KMS-11 (cell line): ENCODE measurements around the gene RNF169.

ENCODE experiments used
- H2AFZ ChIP-seq: fragments of 200-600 bp; sonication (generic); 2 replicates; pipeline ENCODE4 v1.6.1; 2016; ENCODE audit warnings: antibody characterized with exemption, mixed run types, low read depth
- H3K27ac ChIP-seq: fragments of 200-600 bp; sonication (generic); 2 replicates; pipeline ENCODE4 v1.6.1; 2016; ENCODE audit warnings: mild to moderate bottlenecking, mixed run types
- H3K27me3 ChIP-seq: fragments of 200-600 bp; sonication (generic); 2 replicates; pipeline ENCODE4 v1.6.1; 2017; ENCODE audit warnings: mild to moderate bottlenecking, low read depth, mixed run types, moderate library complexity; ENCODE audit not compliant: insufficient read depth
- H3K36me3 ChIP-seq: fragments of 200-600 bp; sonication (generic); 2 replicates; pipeline ENCODE4 v1.6.1; 2017; ENCODE audit warnings: mild to moderate bottlenecking, mixed run types; ENCODE audit not compliant: insufficient read depth
- H3K4me1 ChIP-seq: fragments of 200-600 bp; sonication (generic); 2 replicates; pipeline ENCODE4 v1.6.1; 2016; ENCODE audit warnings: mild to moderate bottlenecking, low read depth, mixed run types; ENCODE audit not compliant: poor library complexity, severe bottlenecking
- H3K4me2 ChIP-seq: fragments of 200-600 bp; sonication (generic); 2 replicates; pipeline ENCODE4 v1.7.0; 2016; ENCODE audit warnings: mild to moderate bottlenecking, mixed run types
- H3K4me3 ChIP-seq: fragments of 200-600 bp; sonication (generic); IDR thresholded peaks from 2 replicates; pipeline ENCODE4 v1.6.1; 2017; ENCODE audit warnings: low read depth, low read length, mixed read lengths; ENCODE audit not compliant: insufficient read depth
- H3K79me2 ChIP-seq: fragments of 200-600 bp; sonication (generic); 2 replicates; pipeline ENCODE4 v1.6.1; 2016; ENCODE audit warnings: low read depth, mixed run types; ENCODE audit not compliant: insufficient read depth
- H3K9ac ChIP-seq: fragments of 200-600 bp; sonication (generic); 2 replicates; pipeline ENCODE4 v1.6.1; 2016; ENCODE audit warnings: mild to moderate bottlenecking, mixed run types
- H4K20me1 ChIP-seq: fragments of 200-600 bp; sonication (generic); 2 replicates; pipeline ENCODE4 v1.6.1; 2016; ENCODE audit warnings: mild to moderate bottlenecking, mixed run types; ENCODE audit not compliant: insufficient read depth
- TF ChIP-seq, protein P1 (sequence below): fragments of 200-600 bp; sonication (generic); conservative IDR thresholded peaks from 2 replicates; pipeline ENCODE4 v1.6.1; 2017; ENCODE audit warnings: low read depth, mild to moderate bottlenecking, antibody characterized with exemption, low read length, moderate library complexity, mixed read lengths

Gene RNF169

DNA sequence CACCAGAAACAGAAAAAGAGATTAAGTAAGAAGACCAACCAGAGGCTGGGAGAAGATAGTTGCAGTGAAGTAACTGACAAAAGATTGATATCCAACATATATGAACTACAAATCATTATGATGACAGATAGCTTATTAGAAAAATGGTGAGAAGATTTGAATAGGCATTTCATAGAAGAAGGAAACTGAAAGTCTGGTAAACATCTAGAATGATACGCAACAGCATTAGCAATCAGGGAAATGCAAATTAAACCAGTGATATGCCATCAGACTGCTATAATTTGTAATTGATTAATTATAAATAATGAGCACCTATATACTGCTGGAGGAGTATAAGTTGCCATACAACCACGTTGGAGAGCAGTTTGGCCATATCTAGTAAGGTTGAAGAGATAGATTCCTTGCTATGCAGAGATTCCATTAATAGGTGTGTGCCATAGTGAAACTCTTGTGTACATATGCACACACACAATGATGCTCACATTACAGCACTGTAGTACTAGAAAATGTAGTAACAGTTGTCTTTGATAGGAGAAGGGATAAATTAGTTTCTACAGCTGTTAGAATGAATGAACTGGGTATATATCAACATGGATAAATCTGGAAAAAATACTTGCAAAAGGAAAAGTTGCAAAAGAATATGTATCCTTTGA lies 20.5 kb downstream of the RNF169 start:
- no peak overlapping the region for H3K4me2 ChIP-seq
- no peak overlapping the region for H3K9ac ChIP-seq
- no peaks in the 10 kb centered on the region; the same call in 1 of the 2 replicates for H3K36me3 ChIP-seq
- no peak overlapping the region for H2AFZ ChIP-seq
- H3K4me1 ChIP-seq = peaks cover 20% of the 10 kb centered on the region
- H3K27ac ChIP-seq = no peak overlapping the region; the same call in 1 of the 2 replicates
- TF ChIP-seq, protein P1, sequence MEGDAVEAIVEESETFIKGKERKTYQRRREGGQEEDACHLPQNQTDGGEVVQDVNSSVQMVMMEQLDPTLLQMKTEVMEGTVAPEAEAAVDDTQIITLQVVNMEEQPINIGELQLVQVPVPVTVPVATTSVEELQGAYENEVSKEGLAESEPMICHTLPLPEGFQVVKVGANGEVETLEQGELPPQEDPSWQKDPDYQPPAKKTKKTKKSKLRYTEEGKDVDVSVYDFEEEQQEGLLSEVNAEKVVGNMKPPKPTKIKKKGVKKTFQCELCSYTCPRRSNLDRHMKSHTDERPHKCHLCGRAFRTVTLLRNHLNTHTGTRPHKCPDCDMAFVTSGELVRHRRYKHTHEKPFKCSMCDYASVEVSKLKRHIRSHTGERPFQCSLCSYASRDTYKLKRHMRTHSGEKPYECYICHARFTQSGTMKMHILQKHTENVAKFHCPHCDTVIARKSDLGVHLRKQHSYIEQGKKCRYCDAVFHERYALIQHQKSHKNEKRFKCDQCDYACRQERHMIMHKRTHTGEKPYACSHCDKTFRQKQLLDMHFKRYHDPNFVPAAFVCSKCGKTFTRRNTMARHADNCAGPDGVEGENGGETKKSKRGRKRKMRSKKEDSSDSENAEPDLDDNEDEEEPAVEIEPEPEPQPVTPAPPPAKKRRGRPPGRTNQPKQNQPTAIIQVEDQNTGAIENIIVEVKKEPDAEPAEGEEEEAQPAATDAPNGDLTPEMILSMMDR = no peak
- H3K79me2 ChIP-seq = peaks cover 50% of the 10 kb centered on the region; the same call in 1 of the 2 replicates
- H3K27me3 ChIP-seq = no peaks in the 10 kb centered on the region
- H4K20me1 ChIP-seq = 0 out of 2 replicates have a peak, but pooled peaks cover 3% of the 10 kb centered on the region
- H3K4me3 ChIP-seq = no peak overlapping the region

DNA sequence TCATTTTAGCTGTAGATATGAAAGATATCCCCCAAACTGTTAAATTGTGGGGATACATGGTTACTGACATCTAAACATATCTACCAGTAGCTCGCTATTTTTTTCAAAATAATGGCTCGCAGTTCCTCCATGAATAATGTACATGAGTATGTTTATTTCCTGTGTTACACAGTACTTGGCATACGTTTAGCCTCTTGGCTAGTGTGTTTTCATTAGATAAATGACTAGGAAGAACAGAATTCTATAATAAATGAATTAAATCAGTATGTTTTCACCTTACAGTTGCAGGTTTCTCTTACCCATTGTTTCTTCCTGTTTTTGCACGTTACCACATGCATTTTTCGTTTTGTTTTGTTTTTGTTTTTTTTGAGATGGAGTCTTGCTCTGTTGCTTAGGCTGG lies 21.8 kb downstream of the RNF169 start:
- no peak overlapping the region for H3K9ac ChIP-seq
- H3K36me3 ChIP-seq = no peaks in the 10 kb centered on the region
- 0 out of 2 replicates have a peak, but pooled peaks cover 3% of the 10 kb centered on the region for H4K20me1 ChIP-seq
- no peaks in the 10 kb centered on the region for H3K27me3 ChIP-seq
- peaks cover 20% of the 10 kb centered on the region for H3K4me1 ChIP-seq
- TF ChIP-seq, protein P1 = no peak
- H3K4me3 ChIP-seq = no peak overlapping the region
- H3K79me2 ChIP-seq = peaks cover 53% of the 10 kb centered on the region; the same call in 1 of the 2 replicates
- no peak overlapping the region for H3K27ac ChIP-seq
- H3K4me2 ChIP-seq = no peak overlapping the region
- H2AFZ ChIP-seq = no peak overlapping the region

DNA sequence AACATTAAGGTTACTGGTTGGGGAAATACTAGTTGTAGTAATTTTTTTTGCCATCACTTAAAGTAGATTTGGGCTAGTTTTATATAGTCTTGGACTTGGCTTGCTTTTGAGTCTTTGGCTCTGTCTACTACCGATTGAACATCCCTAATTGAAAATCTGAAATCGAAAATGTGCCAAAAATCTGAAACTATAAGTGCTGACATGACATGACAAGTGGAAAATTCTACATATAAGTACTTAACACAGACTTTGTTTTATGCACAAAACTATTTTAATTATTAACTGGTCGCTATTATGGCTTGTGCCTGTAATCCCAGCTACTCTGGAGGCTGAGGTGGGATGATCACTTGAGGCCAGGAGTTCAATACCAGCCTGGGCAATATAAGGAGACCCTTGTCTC lies 22.5 kb downstream of the RNF169 start:
- Histone ChIP-seq H3K79me2 (peaks cover 53% of the 10 kb centered on the region; the same call in 1 of the 2 replicates), H3K36me3 (no peaks in the 10 kb centered on the region), H3K4me2 (no peak overlapping the region), H3K4me3 (no peak overlapping the region), H4K20me1 (0 out of 2 replicates have a peak, but pooled peaks cover 3% of the 10 kb centered on the region), H3K9ac (no peak overlapping the region), H3K27me3 (no peaks in the 10 kb centered on the region), H3K27ac (no peak overlapping the region), H3K4me1 (peaks cover 20% of the 10 kb centered on the region), H2AFZ (no peak overlapping the region)
- TF ChIP-seq, protein P1 = no peak

DNA sequence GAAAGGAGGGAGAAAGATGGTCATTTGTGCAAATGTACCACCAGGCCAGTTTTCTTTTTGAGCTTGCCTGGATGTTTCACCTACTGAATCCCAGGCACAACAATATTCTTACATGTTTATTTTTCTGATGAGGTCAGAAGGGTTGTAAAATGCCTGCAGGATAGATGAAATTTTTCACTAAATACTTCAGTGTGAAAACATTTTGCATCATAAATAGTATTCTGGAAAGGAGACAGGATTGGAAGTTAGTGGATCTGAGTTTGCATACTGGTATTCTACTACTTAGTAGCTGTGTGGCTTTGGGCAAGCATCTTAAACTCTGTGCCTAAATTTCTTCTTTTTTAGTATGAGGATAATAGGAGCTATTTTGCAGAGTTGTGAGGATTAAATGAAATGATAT lies 24.8 kb downstream of the RNF169 start:
- Histone ChIP-seq H3K9ac (no peak overlapping the region), H2AFZ (no peak overlapping the region), H3K27ac (no peak overlapping the region), H3K27me3 (no peaks in the 10 kb centered on the region), H3K79me2 (peaks cover 56% of the 10 kb centered on the region; the same call in 1 of the 2 replicates), H4K20me1 (0 out of 2 replicates have a peak, but pooled peaks cover 3% of the 10 kb centered on the region), H3K4me1 (peaks cover 9% of the 10 kb centered on the region), H3K4me2 (no peak overlapping the region), H3K4me3 (no peak overlapping the region), H3K36me3 (no peaks in the 10 kb centered on the region)
- TF ChIP-seq, protein P1 = no peak
